ENCODE results near the gene COL3A1.

Gene COL3A1

DNA sequence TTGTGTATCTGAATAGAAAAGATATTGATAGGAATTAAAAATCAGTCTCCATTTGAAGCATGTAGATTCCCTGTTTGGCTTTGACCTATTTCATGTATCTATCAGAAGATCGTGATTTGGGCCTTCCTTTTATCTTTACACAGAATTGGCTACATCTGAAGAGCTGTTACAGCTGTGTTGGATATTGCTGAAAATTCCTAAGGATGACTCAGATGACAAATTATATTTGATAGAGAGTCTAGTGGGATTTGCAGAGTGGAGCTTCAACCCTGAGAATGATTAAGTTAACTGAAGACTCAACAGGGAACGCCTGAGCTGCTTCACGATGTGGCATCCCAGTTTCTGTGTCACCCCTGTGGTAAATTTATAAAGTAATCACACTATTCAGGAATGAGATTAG, 4.9 kb upstream of the COL3A1 start:
- TF ChIP-seq, protein P1, sequence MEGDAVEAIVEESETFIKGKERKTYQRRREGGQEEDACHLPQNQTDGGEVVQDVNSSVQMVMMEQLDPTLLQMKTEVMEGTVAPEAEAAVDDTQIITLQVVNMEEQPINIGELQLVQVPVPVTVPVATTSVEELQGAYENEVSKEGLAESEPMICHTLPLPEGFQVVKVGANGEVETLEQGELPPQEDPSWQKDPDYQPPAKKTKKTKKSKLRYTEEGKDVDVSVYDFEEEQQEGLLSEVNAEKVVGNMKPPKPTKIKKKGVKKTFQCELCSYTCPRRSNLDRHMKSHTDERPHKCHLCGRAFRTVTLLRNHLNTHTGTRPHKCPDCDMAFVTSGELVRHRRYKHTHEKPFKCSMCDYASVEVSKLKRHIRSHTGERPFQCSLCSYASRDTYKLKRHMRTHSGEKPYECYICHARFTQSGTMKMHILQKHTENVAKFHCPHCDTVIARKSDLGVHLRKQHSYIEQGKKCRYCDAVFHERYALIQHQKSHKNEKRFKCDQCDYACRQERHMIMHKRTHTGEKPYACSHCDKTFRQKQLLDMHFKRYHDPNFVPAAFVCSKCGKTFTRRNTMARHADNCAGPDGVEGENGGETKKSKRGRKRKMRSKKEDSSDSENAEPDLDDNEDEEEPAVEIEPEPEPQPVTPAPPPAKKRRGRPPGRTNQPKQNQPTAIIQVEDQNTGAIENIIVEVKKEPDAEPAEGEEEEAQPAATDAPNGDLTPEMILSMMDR (IDR thresholded peaks at IDR 0.05; ENCODE audit: unreplicated experiment in 3 of 3): no peak
- H3K4me1 Mint-ChIP-seq: peaks cover 69% of the 10 kb centered on the region
- H3K27ac Mint-ChIP-seq: peak overlapping the region; percentile 89 to 100 (median 96)
- no peaks in the 10 kb centered on the region for H3K27me3 Mint-ChIP-seq (ENCODE audit: low read depth)
- peak overlapping the region in 2 of 3 experiments; percentile 64 to 72 for H3K4me3 Mint-ChIP-seq
- H3K36me3 Mint-ChIP-seq (ENCODE audit: low read depth): no peaks in the 10 kb centered on the region
- H3K9me3 Mint-ChIP-seq: no peaks in the 10 kb centered on the region

DNA sequence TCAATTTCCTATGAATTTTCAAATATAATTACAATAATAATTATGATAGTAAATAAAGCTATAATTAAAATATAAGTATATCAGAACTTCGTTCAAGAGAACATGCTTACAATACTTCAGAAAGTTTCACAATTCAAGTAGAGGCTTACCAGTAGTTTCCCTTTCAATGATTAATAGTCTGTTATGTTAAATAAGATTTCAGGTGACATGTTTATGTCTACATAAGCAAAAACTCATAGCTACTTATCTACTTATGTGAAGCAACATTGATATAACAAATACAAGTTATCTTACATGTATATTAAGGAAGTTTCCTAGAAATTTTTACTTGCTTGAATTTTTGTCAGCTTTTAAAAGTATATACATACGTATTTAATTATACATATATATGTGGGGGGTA, 4.5 kb upstream of the COL3A1 start:
- H3K27ac Mint-ChIP-seq: peak overlapping the region; percentile 89 to 100 (median 96)
- H3K27me3 Mint-ChIP-seq (ENCODE audit: low read depth): no peaks in the 10 kb centered on the region
- TF ChIP-seq, protein P1 (IDR thresholded peaks at IDR 0.05; ENCODE audit: unreplicated experiment in 3 of 3): no peak
- no peaks in the 10 kb centered on the region for H3K36me3 Mint-ChIP-seq (ENCODE audit: low read depth)
- no peaks in the 10 kb centered on the region for H3K9me3 Mint-ChIP-seq
- H3K4me3 Mint-ChIP-seq: peak overlapping the region in 1 of 3 experiments; percentile 51
- peaks cover 70% of the 10 kb centered on the region for H3K4me1 Mint-ChIP-seq

DNA sequence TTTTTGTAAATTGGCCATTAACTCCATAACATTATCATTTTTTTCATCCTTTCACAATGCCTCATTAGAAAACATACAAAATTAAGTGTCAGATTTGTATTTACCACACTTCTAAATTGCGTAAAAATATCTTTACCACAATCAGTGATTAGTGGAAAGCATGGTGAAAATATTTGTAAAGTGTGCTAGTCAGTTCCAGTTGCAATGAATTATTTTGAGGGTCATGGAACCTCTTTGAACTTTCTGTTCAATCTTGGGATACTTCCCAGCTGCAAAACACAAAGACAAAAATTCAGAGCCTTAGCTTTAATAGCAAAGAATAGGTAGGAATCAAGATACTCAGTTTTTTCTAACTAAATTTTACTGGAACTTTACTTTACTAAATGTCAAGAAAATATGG, 4.0 kb upstream of the COL3A1 start:
- Mint-ChIP-seq H3K27ac (peak overlapping the region; percentile 76 to 100 (median 89)), H3K4me3 (peak overlapping the region in 1 of 3 experiments; percentile 51), H3K4me1 (peaks cover 66% of the 10 kb centered on the region), H3K36me3 (ENCODE audit: low read depth) (no peaks in the 10 kb centered on the region), H3K9me3 (no peaks in the 10 kb centered on the region), H3K27me3 (ENCODE audit: low read depth) (no peaks in the 10 kb centered on the region)
- TF ChIP-seq, protein P1 (IDR thresholded peaks at IDR 0.05; ENCODE audit: unreplicated experiment in 3 of 3): no peak

DNA sequence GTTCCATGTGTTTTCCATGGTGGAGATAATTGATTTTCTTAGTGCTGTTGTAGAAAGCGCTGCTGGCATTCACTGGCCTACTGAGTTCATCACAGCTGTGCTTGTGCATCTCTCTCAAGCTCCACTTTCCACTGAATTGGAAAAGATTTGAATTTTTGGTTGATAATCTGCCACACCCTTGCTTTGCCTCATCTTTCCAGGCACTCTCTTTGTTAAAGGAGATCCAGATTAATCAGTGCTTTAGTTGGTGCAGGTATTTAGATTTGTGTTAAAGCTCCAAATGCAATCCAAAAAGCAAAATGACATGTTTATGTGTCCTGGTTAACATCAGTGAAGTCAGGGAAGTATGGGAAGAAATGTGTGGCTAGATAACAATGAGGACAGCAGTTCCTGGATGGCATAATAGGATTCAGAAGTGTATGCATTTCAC, 2.7 kb upstream of the COL3A1 start:
- H3K27ac Mint-ChIP-seq: peak overlapping the region; percentile 10 to 100 (median 94)
- H3K9me3 Mint-ChIP-seq: no peaks in the 10 kb centered on the region
- TF ChIP-seq, protein P1 (IDR thresholded peaks at IDR 0.05; ENCODE audit: unreplicated experiment in 3 of 3): no peak
- no peaks in the 10 kb centered on the region for H3K36me3 Mint-ChIP-seq (ENCODE audit: low read depth)
- H3K27me3 Mint-ChIP-seq (ENCODE audit: low read depth): no peaks in the 10 kb centered on the region
- H3K4me3 Mint-ChIP-seq: peak overlapping the region in 2 of 3 experiments; percentile 11 to 27
- H3K4me1 Mint-ChIP-seq: peaks cover 54% of the 10 kb centered on the region

DNA sequence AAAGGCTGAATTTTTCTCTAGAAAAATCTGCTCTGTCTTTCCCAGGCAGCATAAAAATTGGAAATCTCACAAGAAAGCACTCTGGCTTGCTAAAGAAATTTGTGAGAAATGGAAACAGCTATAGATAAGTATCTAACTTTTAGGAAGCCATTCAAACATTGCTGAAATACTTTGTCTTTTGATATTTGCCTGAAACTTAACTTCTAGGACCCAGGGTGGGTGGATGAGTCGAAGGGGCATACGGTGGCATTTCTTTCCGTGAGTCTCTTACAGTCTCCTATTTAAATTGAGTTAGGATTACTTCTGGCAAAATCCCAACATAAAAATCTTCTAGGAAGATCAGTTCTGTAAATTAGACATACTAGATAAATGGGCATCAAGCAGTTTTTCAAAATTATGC, 532 bp upstream of the COL3A1 start:
- peak overlapping the region; percentile 92 to 97 (median 95) for H3K4me3 Mint-ChIP-seq
- no peaks in the 10 kb centered on the region for H3K27me3 Mint-ChIP-seq (ENCODE audit: low read depth)
- peaks cover 49% of the 10 kb centered on the region for H3K4me1 Mint-ChIP-seq
- H3K9me3 Mint-ChIP-seq: no peaks in the 10 kb centered on the region
- TF ChIP-seq, protein P1 (IDR thresholded peaks at IDR 0.05; ENCODE audit: unreplicated experiment in 3 of 3): no peak
- peak overlapping the region; percentile 99 to 100 (median 100) for H3K27ac Mint-ChIP-seq
- H3K36me3 Mint-ChIP-seq (ENCODE audit: low read depth): peaks cover 8% of the 10 kb centered on the region

DNA sequence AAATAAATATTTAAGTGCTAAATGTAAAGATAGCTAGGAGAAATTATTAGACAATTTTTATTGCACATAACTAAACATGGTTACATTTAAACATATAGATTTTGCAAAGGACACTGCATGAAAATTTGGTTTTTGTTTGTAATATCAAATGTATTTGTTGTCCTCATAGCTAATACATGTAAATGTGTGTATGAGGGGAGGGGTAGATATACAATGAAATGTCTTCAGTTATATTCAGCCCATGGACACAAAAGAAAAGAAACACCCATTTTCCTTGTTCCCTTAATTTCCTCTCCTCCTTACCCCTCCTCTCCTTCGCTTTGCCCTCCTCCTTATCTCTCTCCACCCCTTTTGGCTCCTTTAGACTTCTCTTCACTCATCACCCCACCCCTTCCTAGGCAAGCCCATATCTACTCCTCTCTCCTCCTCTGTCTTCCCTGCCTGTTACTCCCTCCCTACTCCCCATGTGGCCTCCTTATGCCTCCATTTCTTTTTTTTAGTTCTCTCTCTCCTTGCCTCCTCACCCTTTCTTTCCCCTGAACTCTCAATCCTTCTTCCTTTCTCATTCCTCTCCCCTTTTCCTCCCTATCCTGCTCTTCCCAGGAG, 1.4 kb downstream of the COL3A1 start:
- Mint-ChIP-seq H3K4me1 (peaks cover 51% of the 10 kb centered on the region), H3K9me3 (no peaks in the 10 kb centered on the region), H3K27ac (peak overlapping the region; percentile 97 to 100 (median 97)), H3K36me3 (ENCODE audit: low read depth) (peaks cover 11% of the 10 kb centered on the region), H3K4me3 (peak overlapping the region; percentile 92 to 97 (median 95)), H3K27me3 (ENCODE audit: low read depth) (no peaks in the 10 kb centered on the region)
- TF ChIP-seq, protein P1 (IDR thresholded peaks at IDR 0.05; ENCODE audit: unreplicated experiment in 3 of 3): no peak
